Kasumi-1 (cell line): ENCODE measurements around the gene ADAM33.

Experiments
- DNase-seq, 2 experiments: peaks; one replicate each; lab custom pipeline; 2025; lab: John Stamatoyannopoulos, UW

Gene ADAM33

GRCh38 chr20:3686421-3686820, 4.6 kb upstream of the ADAM33 start:
- DNase-seq, result no peak

GRCh38 chr20:3685341-3685740, 3.5 kb upstream of the ADAM33 start:
- DNase-seq, result no peak

DNA sequence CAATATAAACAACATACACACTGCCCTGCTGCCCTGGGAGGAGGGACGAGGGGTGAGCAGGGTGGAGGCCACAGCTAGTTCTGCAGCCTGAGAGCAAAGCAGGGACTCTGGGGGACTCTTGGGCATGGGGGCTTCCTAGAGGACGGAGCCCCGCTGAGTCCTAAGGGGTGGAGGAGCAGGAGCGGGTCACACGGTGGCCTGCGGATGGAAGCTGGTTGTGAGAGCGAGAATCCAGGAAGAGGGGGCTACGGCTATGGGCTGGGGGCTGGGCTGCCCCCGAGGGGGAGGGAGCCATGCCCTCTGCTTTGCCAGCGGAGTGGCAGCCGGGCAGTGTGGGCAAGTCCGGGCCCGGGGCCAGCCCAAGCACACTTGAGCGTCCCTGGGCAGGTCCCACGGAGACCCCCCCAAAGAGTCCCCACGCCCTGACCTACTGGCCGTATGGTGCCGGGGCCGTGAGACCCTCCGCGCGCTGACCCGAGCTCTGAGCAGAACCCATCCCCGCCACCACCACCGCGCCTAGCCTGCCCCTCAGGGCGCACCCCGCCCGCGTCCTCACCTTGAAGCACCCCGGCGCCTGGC, 369 bp downstream of the ADAM33 start:
- DNase-seq, result no peak

GRCh38 chr20:3680701-3681351, 984 bp downstream of the ADAM33 start:
- no peak for DNase-seq

GRCh38 chr20:3679749-3680700, 1.8 kb downstream of the ADAM33 start:
- no peak for DNase-seq

- DNase-seq, result no peak
Measured at GRCh38 chr20:3678856-3679720, 2.7 kb downstream of the ADAM33 start.

GRCh38 chr20:3678198-3678597, 3.6 kb downstream of the ADAM33 start:
- DNase-seq, result no peak

GRCh38 chr20:3677733-3678132, 4.1 kb downstream of the ADAM33 start:
- DNase-seq, result no peak

- DNase-seq, result no peak
Measured at GRCh38 chr20:3674995-3675900, 6.6 kb downstream of the ADAM33 start.

- no peak for DNase-seq
Measured at GRCh38 chr20:3674447-3674846, 7.4 kb downstream of the ADAM33 start.

DNA sequence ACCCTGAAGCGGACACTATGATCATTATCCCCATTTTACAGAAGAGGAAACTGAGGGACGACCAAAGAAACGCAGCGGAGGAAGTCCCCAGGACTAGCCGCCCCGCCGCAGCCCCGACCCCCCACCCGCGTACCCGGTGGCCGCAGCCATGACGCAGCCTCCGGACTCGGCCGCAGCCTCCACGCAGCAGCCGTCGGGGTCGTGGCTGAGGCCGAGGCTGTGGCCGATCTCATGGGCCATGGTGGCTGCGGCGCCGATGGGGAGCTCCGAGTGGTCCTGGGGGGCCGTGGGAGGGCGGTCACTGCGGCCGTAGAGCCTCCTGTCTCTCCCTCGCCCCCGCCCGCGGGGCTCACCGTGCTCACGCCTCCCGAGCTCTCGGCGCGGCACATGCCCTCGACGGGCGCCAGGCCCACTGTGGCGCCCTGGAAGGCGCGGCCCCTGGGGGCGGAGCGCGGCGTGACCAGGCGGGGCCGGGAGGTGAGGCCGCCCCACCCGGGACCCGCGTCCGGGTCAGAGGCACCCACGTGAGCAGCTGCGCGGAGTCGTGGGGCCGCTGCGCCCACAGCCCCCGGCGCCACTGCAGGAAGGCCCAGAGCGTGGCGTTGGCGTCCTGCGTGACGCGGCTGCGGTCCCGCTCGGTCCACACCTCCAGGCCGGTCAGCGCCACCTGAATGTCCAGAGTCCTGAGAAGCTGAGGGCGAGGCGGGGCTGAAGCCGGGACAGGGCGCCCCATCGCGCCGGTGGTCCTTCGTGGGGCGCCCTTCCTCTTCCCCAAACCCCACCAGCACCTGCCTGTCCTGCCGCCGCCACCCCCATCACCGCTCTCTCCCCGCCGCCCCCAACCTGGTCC, 8.4 kb downstream of the ADAM33 start:
- no peak for DNase-seq

DNA sequence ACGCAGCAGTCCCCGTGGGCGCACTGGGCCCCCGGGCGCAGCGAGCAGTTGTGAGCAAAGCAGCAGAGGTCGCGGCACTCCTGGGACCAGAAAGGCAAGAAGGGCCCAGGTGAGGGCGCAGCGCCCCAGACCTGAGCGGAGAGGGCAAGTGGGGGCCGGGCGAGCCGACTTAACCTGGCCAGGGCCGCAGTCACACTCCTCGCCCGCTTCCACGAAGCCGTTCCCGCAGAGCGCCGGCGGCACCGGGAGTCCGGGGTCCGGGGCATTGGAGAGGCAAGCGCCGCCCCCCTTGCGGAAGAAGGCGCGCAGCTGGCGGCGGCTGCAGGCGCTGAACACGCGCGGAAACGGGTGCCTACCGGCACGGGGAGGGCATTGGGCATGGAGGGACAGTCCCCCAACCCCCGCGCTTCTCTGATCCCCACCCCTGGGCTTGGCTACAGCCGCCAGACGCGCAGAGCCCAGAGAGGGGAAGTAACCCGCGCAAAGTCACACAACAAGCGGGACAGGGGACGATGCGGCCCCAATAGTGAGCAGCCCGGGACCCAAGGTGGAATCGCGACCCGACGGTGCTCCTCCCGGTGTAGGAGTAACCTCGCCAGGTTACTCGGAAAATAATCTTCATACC, 9.2 kb downstream of the ADAM33 start:
- DNase-seq, result peak in 1 of 2 experiments; percentile 25

DNA sequence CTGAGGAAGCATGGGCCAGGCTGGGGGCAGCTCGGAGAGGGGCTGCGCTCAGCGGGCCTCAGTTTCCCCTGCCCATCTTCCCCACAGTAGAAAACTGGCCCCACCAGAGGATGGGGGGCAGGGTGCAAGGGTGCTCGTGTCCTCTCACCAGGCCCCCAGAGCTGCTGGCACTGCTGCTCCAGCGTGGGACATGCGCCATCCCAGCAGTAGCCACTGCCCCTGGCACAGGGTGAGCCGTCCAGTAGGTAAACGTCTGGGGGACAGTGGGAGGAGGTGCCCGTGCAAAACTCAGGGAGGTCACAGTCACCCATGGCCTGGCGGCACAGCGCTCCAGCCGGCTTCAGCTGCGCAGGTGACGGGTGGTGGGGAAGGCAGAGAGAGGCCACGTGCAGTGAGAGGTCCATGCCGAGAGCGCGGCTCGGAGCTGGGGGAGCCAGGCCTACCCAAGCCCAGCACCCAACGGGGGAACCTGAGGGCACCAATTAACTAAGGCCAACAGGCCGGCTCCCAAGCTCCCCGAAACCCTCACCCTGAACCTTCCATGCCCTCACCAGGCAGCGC, 9.7 kb downstream of the ADAM33 start:
- DNase-seq, result no peak

- DNase-seq, result no peak
Measured at GRCh38 chr20:3670945-3671344, 10.9 kb downstream of the ADAM33 start.

GRCh38 chr20:3670511-3670910, 11.3 kb downstream of the ADAM33 start:
- no peak for DNase-seq

GRCh38 chr20:3669710-3670367, 12.0 kb downstream of the ADAM33 start:
- DNase-seq, result no peak

- no peak for DNase-seq
Measured at GRCh38 chr20:3667434-3668037, 14.3 kb downstream of the ADAM33 start.

DNA sequence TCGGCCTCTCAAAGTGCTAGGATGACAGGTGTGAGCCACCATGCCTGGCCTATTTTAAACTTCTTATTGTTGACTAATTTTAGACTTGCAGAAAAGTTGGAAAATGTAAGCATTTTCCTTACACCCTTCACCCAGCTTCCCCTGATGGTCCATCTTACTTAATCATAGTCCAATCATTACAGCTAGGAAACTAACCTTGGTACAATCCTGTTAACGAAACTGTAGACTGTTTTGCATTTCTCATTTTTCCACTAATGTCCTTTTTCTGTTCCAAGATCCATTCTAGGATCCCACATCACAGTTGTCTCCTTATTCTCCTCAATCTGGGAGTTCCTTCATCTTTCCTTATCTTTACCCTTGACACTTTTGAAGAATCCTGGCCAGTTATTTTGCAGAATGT, 18.0 kb downstream of the ADAM33 start:
- no peak for DNase-seq
